Measurements from ENCODE around the gene MSI2.

DNA sequence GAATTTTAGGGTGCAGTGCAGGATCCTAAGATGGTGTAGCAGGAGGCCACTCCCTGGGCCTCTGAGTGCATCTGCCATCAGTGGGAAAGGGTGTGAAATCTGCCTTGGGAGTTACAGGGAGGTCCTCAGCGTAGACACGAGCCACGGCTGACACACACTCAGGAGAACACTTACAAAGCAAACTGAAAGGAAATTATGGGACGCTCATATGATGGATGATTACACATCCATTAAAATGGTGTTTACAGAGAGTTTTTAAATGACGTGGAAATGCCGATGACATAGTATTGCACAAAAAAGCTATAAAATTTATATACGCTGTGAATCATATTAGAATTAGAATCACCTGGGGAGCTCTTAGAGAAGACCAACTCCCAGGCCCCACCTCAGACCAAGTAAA lies 313.5 kb downstream of the MSI2 start:
- TF ChIP-seq POLR2AphosphoS5 (IDR thresholded peaks at IDR 0.05) = peak; percentile 51
- TF ChIP-seq, protein P1, sequence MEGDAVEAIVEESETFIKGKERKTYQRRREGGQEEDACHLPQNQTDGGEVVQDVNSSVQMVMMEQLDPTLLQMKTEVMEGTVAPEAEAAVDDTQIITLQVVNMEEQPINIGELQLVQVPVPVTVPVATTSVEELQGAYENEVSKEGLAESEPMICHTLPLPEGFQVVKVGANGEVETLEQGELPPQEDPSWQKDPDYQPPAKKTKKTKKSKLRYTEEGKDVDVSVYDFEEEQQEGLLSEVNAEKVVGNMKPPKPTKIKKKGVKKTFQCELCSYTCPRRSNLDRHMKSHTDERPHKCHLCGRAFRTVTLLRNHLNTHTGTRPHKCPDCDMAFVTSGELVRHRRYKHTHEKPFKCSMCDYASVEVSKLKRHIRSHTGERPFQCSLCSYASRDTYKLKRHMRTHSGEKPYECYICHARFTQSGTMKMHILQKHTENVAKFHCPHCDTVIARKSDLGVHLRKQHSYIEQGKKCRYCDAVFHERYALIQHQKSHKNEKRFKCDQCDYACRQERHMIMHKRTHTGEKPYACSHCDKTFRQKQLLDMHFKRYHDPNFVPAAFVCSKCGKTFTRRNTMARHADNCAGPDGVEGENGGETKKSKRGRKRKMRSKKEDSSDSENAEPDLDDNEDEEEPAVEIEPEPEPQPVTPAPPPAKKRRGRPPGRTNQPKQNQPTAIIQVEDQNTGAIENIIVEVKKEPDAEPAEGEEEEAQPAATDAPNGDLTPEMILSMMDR (IDR thresholded peaks at IDR 0.05) = no peak
- no peak for TF ChIP-seq POLR2A (IDR thresholded peaks at IDR 0.05)
